D721Med (cell line): ENCODE results near the gene PLA2G4E.

Experiments used
- DNase-seq: peaks from one replicate; pipeline ENCODE4 v3.0.0; 2011; ENCODE audit warnings: low spot score; ENCODE audit not compliant: insufficient read length
- FAIRE-seq: peaks from 2 replicates; lab custom pipeline; 2011; peaks lifted over from hg19 to GRCh38; lab: Jason Lieb, UNC
- CTCF ChIP-seq: IDR thresholded peaks from 2 replicates; pipeline ENCODE4 v1.5.1; 2012; ENCODE audit warnings: mild to moderate bottlenecking, control low read depth; ENCODE audit not compliant: insufficient read depth; ENCODE audit errors: missing control alignments

The PLA2G4E gene

GRCh38 chr15:42020713-42021273 is at the start of gene PLA2G4E:
TSS of gene PLA2G4E (minus strand) at chr15:42021042. CDS start at chr15:42021030, 12 bp downstream.
- no peak for FAIRE-seq
- TF ChIP-seq CTCF = no peak
- DNase-seq = no peak

- FAIRE-seq (no peak), DNase-seq (peak; percentile 11)
- no peak for TF ChIP-seq CTCF
These were observed 49.6 kb upstream of the PLA2G4E start for GRCh38 chr15:42070279-42070975.

GRCh38 chr15:42069496-42070278 is 48.8 kb upstream of the PLA2G4E start:
- TF ChIP-seq CTCF = no peak
- FAIRE-seq = no peak
- DNase-seq = peak; percentile 4

- FAIRE-seq (no peak), DNase-seq (peak; percentile 5)
- TF ChIP-seq CTCF = no peak
These were observed 48.2 kb upstream of the PLA2G4E start for GRCh38 chr15:42069025-42069424.

GRCh38 chr15:42068601-42069000 is 47.8 kb upstream of the PLA2G4E start:
- FAIRE-seq (no peak), DNase-seq (no peak)
- TF ChIP-seq CTCF = no peak

DNA sequence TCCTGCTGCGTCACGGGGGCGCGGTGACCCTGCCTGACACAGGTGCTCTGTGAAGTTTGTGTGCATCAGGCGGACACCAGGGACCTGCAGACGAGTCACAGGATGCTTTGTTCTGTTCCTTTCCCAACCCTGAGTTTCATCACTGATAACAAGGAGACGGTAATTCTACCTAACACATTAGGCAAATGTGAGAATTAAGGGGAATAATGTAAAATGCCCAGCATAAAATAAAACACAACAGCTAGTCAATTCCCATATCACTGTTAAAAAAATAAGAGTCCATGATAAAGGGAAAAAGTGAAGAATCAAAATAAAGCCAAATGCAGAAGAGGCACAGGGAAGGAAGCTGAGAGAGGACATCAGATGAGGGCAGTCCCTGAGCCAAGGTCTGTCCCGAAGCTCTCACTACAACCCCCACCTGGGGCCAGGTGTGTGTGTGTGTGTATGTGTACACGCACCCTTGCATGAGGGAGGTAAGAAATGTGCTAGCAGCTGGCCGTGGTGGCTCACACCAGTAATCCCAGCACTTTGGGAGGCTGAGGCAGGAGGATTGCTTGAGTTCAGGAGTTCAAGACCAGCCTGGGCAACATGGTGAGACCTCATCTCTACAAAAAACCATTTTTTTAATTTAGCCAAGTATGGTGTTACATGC is 46.0 kb upstream of the PLA2G4E start:
- DNase-seq = no peak
- no peak for FAIRE-seq
- TF ChIP-seq CTCF = no peak
